ENCODE results near the gene MAT2A. TPM values are rescaled to one million over a fixed set of nuclear protein-coding genes. Genes with fewer than 3 reads are reported as not detected.
"Not testable (repeated sequence)": the region's sequence is repeated elsewhere in the genome, so short reads cannot be mapped to it uniquely, and the experiment has no call there.

Gene MAT2A
- total RNA-seq, 1 donor from 2014 or later = 168 TPM

DNA sequence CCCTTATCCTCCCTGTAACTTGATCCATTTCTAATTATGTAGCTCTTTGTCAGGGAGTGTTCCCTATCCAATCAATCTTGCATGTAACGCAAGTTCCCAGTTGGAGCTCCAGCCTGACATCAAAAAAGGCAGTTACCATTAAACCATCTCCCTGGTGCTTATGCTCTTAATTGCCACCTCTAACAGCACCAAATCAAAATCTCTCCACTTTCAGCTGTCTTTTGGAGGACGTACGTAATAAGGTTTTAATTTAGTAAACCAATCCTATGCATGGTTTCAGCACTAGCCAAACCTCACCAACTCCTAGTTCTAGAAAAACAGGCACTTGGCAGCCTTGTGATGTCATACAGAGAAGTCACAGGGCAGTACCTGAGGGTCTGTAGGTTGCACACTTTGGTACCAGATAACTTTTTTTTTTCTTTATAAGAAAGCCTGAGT lies 5.3 kb downstream of the MAT2A start:
- intact Hi-C loops (cut with DNase I); ATAC-seq; DNase-seq (ENCODE audit: low spot score): not testable (repeated sequence)

GRCh38 chr2:85544915-85545779 lies 6.2 kb downstream of the MAT2A start:
- DNase-seq (ENCODE audit: low spot score); ATAC-seq; intact Hi-C loops (cut with DNase I): not testable (repeated sequence)

GRCh38 chr2:85545780-85546240 lies 6.8 kb downstream of the MAT2A start:
- ATAC-seq (no peak), DNase-seq (ENCODE audit: low spot score) (no peak)
- intact Hi-C loops (cut with DNase I) = no loop called here

DNA sequence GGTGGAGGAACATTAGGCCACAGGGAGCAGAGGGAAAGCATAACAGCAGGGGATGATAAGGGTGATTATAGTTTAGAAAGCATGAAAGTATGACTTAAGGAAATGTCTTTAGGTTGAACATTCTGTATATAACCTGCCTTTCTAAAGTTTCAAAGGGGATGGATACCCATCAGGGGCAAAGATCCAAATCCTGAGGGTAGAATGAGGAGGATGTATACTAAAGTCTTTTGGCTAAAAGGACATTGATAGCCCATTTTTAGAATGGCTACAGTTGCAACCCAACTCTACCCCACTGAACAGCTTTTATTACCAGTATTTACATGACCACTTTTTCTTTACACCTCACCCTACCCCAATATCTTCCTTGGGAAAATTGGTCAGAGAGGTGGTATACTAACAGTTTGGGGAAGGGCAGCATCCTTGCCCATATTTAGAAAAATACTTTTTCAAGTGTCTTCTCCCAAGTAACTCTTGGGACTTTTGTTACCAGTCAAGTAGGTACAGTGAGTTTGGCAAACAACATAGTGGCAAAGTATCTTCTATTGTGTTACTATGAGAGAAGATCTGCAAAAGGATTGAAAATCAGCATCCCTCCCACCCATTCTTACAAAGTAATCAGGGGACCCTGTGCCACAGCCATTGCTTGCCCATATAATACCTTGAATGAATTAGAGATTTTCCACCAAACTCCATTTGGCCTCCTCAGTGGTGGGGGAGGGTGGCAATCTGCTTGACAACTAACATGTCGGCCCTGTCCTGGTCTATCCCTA lies 8.3 kb downstream of the MAT2A start:
- intact Hi-C loops (cut with DNase I) = no loop called here
- ATAC-seq (no peak), DNase-seq (ENCODE audit: low spot score) (no peak)

DNA sequence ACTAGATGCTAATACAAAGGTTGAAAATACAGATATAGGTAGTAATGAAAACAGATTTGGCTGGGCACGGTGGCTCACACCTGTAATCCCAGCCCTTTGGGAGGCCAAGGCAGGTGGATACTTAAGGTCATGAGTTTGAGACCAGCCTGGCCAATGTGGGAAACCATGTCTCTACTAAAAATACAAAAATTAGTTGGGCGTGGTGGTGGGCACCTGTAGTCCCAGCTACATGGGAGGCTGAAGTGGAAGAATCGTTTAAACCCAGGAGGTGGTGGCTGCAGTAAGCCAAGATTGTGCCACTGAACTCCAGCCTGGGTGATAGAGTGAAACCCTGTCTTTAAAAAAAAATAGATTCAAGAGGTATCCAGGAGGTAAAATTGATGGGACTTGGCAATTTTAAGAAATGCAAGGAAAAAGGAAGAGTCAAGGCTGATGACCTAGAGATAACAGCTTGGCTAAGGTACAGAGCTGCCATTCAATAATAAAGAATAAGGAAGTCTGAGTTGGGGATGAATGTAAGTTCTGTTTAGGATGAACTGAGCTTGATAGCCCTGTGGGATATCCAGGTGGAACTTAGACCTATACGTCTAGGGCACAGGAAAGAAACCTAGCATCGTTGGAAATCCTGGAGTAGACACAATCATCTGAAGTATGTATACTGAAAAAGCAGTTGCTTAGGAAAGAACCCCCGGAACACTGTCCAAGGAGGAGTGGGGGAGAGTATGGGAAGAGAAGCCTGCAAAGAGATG lies 9.1 kb downstream of the MAT2A start:
- ATAC-seq = no peak
- intact Hi-C loops (cut with DNase I) = no loop called here

GRCh38 chr2:85548608-85548900 lies 9.6 kb downstream of the MAT2A start:
- ATAC-seq = no peak
- no peak for DNase-seq (ENCODE audit: low spot score)
- intact Hi-C loops (cut with DNase I) = no loop called here

More for the DNA sequence above, 9.1 kb downstream of the MAT2A start:
- no peak for DNase-seq (ENCODE audit: low spot score)

- no peak for ATAC-seq
- intact Hi-C loops (cut with DNase I) = no loop called here
- DNase-seq (ENCODE audit: low spot score) = no peak
Measured at GRCh38 chr2:85549095-85549494, 10.1 kb downstream of the MAT2A start.

DNA sequence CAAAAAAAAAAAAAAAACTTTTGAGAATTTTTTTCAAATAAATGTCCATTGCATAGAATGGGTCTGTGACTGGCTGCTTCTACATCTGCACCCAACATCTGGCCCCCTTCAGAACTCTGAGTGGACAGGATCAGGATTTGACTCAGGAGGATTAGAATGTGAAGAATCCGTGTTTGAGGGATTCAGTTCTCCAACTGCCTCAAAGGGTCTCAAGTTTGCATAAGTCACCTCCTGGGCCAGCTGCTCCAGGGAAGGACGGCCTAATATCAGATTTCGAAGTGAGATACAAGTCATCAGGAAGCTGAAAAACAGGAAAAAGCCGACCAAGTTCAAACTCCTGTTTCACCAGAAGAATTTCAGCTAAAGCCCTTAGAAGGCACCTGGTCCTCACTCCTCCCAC lies 10.9 kb downstream of the MAT2A start:
- no peak for DNase-seq (ENCODE audit: low spot score)
- intact Hi-C loops (cut with DNase I) = no loop called here
- ATAC-seq = no peak

GRCh38 chr2:85550486-85550885 lies 11.5 kb downstream of the MAT2A start:
- intact Hi-C loops (cut with DNase I) = no loop called here
- ATAC-seq = peak; percentile 45
- DNase-seq (ENCODE audit: low spot score) = no peak

DNA sequence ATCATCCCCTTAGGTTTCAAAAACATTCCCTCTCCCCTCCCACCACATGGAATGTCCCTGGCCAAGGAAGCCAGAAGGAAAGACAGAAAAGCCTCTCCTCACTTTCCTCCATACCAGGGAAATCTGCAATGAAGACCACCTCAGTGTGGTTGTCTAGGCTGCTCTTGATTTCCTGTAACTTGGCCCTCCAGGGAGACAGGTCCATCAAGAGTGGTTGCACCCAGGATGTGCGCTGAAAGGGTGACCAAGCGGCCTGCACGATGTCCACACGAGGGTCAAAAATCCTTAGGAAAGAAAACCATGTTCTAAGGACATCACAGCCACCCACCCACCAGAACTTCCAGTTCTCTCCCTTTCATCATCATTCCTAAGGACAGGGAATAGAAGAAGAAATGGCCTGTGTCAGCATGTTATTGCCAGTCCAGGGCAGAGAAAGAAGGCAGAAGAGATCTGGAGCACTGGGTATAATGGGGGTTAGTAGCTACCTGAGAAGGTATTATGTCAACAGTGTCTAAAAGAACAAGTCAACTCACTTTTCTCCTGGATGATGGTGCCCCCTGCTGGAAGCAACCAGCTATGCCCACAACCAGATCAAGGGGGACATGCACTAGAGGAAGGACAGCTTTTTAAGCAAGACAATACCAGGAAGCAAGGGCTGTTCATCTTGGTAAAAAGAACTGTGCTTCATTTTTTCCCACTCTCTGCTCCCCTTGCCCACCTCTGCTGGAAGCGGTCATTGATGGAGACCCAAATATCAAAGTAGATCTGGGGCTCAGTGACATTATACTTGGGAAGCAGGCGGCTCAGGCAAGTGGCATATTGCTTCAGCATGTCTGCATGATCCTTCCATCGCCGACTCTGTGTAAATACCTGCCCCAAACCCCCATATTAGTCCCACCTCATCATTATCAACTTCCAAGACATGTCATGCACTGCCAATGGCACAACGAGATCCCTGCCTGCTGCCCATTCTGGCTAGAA lies 13.0 kb downstream of the MAT2A start:
- DNase-seq (ENCODE audit: low spot score) = peak; percentile 90
- ATAC-seq = peak; percentile 82
- intact Hi-C loops (cut with DNase I) = loop anchor here (2.0 kb wide), 1 partner anchor 131 kb away; no protein-coding TSS in a partner anchor

DNA sequence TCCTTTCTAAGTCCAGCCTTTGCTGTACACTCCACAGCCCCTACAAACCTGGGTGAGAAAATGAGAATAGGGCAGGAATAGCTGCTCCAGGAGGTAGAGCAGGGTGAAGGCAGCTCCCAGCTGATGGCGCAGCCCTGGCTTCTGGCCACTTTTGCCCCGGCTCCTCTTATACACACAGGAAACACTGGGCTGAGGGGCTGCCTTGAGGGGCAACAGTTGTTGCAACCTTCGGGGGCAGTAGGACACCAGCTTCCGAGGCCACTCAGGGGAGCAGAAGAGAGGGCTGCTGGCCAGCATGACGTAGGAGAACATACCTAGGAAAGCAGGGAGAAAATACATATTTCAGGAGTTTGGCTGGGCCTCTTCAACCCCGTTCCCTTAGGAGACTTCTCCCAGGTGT lies 14.2 kb downstream of the MAT2A start:
- ATAC-seq (no peak), DNase-seq (ENCODE audit: low spot score) (no peak)
- intact Hi-C loops (cut with DNase I) = loop anchor here (2.0 kb wide), 1 partner anchor 132 kb away; no protein-coding TSS in a partner anchor

DNA sequence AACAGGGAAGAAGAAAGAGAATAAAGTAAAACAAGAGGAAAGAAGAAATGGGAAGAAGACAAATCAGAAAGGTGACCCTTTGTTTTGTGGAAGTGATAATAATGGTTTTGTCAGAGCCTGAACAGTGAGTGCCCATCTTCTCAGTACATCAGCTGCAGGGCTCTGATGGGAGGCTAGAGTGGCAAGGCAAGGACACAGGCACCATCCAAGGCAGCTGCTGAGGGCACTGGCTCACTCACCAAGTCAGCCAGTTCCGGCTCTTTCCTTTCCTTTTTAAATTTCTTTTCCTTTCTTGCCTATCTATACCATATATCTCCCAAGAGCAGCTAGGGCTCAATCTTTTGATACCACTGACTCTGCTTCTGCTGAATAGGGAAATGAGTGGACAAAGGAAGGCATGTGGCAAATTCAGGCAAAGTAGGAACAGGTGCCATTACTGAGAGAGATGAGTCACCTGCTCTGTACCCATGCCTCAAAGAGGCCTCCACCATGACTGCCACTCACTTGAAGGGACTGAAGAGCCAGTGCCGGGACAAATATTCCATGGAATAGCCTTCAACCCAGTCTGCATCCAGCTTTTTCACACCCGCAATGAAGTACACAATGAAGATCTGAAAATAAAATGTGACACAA lies 16.1 kb downstream of the MAT2A start:
- intact Hi-C loops (cut with DNase I) = no loop called here
- ATAC-seq (no peak), DNase-seq (ENCODE audit: low spot score) (no peak)

DNA sequence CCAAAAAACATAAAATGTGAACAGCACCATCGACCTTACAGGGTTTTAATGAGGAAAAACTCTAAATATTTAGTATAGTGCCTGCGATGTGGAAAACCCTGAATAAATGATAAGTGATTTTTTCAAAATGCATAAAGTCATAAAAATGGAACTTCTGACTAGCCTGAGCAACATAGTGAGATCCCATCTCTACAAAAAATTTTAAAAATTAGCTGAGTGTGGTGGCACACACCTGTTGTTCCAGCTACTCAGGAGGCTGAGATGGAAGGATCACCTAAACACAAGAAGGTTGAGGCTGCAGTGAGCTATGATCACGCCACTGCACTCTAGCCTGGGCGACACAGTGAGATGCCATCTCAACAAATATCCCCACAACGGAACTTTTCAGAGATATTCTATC lies 18.2 kb downstream of the MAT2A start:
- intact Hi-C loops (cut with DNase I) = no loop called here

GRCh38 chr2:85558160-85558559 lies 19.2 kb downstream of the MAT2A start:
- ATAC-seq (no peak), DNase-seq (ENCODE audit: low spot score) (no peak)
- intact Hi-C loops (cut with DNase I) = no loop called here

More for the DNA sequence above, 18.2 kb downstream of the MAT2A start:
- no peak for DNase-seq (ENCODE audit: low spot score)
- no peak for ATAC-seq

DNA sequence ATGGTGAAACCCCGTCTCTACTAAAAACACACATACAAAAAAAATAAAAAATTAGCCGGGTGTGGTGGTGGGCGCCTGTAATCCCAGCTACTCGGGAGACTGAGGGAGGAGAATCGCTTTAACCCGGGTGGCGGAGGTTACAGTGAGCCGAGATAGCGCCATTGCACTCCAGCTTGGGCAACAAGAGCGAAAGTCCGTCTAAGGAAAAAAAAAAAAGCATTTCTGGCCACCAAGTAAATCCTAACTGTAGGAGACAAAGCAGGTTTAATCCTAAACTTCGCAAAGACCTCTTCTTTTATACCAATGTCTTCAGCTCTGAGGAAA lies 21.4 kb downstream of the MAT2A start:
- ATAC-seq; intact Hi-C loops (cut with DNase I); DNase-seq (ENCODE audit: low spot score): not testable (repeated sequence)

- DNase-seq (ENCODE audit: low spot score) = no peak
- intact Hi-C loops (cut with DNase I) = no loop called here
- peak; percentile 53 for ATAC-seq
Measured at GRCh38 chr2:85560812-85561279, 21.9 kb downstream of the MAT2A start.

- ATAC-seq (peak; percentile 97), DNase-seq (ENCODE audit: low spot score) (peak; percentile 98)
- intact Hi-C loops (cut with DNase I) = no loop called here
Measured at GRCh38 chr2:85561280-85562212, 22.6 kb downstream of the MAT2A start, which contains the start of gene GGCX. GGCX (minus strand) TSS chr2:85561493; CDS start chr2:85561428, 65 bp downstream.
